Hematopoietic multipotent progenitor cell treated with erythropoietin and hydrocortisone succinate and interleukin-3 and kit ligand, for 8 days (in vitro differentiated cells): ENCODE measurements around the gene TUBA3C.
"Not testable (repeated sequence)": the region's sequence is repeated elsewhere in the genome, so short reads cannot be mapped to it uniquely, and the experiment has no call there.

Experiments used
- DNase-seq: peaks from one replicate; pipeline ENCODE4 v3.0.0-alpha.2; 2015

TUBA3C gene

DNA sequence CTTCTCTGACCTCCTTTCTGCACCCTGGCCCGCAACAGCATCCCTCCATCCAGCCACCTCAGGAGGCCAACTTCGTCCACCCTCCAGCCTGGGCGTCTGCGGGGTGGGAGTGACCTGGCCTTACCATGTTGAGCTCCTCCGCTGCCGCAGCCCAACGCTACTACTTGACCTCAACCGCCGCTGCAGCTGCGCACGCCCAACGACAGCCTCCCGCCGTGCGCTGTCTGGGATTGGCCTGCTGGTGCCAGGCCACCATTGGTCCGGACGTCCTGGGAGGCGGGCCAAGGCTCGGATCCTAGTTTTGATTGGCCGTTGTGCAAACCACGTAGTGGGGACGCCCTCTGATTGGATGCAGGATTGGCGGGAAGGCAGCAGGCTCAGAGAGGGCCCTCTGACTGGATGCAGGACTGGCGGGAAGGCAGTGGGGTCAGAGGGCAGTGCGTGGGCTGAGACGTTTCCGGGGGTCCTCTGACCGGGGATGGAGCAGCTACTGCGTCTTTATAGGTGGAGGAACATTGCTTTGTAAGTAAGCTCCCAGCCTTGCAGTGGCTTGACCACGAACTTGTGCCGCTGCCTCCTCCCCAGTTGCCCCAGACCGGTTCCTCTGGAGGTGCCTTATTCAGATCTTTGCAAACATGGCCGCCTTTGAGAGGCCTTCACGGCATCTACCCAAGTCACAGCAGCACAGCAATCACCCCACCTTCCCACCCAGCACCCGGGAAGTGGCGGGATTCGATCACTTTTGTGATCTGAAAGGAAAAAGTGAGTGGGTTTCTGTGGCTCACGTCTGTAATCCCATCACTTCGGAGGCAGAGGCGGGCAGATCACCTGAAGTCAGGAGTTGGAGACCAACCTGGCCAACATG lies at the start of gene TUBA3C:
Gene TUBA3C (minus strand): TSS at position 204 of the 865 bp plus-strand sequence. CDS start 77 bp downstream, at position 127.
- no peak for DNase-seq

DNA sequence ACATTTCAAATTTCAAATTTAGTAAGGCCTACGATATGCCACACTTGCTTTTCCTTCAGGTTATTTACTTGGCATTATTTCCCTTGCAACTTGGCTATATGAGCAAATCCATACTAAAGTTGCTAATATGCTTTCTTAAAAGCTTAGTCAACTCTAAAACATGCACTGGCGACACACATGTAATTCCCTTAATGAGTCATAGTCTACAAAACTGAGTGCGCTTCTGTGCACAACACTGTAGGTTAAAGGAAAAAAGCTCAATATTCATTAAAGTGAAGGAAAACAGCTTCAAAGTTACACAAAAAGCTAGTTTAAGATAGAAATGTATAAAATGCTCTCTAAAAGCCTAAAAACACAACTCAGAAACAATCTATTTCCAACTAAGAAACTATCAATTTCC lies 25.8 kb upstream of the TUBA3C start:
- not testable (repeated sequence) for DNase-seq

DNA sequence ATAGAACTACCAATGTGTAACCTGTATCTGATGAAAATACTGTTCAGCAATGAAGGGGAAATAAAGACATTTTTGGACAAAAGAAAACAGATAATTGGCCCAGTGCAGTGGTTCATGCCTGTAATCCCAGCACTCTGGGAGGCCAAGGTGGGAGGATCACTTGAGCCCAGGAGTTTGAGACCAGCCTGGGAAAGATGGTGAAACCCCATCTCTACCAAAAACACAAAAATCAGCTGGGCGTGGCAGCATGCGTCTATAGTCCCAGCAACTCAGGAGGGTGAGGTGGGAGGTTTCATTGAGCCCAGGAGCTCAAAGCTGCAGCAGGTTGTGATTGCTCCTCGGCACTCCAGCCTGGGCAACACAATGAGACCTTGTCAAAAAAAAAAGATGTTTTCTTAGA lies 11.0 kb upstream of the TUBA3C start:
- not testable (repeated sequence) for DNase-seq

DNA sequence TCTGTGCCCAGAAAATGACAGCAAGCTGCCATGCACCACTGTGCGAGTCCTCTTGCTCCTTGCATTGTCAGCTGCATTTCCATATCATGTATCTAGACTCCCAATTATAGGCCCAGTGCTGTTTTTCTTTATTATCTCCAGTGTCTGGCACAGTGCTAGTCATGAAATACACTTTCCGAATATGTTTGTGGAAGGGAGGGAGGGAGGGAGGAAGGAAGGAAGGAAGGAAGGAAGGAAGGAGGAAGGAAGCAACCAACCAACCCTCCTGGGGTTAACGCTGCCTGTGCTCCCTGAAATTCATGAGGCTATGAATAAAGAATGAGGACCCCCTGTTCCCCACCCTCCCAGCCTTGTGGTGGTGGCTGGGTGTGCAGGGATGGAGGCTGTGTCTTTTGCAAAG lies 8.3 kb upstream of the TUBA3C start:
- DNase-seq = not testable (repeated sequence)

GRCh38 chr13:19189368-19189767 lies 7.7 kb upstream of the TUBA3C start:
- DNase-seq = not testable (repeated sequence)

DNA sequence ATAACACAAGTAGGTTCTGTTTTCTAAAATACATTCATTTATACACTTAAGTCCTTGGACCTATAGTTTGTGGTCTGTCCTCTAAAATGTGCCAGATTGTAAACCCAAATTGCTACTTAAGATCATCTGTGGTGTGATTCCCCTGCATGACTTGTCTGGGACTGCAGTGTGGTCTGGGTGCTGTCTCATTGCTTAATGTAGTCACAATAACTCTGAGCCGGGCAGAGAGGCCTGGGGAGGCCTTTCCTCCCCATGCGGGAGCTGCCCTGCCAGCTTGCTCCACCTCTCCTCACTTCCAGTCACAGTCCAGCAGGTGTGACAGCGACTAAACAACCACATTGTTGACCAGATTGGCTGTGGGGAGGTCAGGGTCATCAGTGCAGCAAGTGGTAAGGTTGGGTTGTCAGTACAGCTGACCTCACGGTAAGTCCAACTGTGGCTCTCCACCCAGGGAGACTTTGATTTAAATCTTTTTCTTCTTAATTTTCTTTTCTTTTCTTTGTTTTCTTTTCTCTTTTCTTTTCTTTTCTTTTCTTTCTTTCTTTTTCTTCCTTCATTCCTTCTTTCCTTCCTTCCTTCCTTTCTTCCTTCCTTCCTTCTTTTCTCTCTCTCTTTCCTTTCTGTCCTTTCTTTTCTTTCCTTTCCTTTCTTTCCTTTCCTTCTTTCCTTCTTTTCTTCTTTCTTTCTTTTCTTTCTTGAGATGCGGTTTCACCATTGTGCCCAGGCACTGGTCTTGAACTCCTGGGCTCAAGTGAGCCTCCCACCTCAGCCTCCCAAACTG lies 4.4 kb upstream of the TUBA3C start:
- no peak for DNase-seq

DNA sequence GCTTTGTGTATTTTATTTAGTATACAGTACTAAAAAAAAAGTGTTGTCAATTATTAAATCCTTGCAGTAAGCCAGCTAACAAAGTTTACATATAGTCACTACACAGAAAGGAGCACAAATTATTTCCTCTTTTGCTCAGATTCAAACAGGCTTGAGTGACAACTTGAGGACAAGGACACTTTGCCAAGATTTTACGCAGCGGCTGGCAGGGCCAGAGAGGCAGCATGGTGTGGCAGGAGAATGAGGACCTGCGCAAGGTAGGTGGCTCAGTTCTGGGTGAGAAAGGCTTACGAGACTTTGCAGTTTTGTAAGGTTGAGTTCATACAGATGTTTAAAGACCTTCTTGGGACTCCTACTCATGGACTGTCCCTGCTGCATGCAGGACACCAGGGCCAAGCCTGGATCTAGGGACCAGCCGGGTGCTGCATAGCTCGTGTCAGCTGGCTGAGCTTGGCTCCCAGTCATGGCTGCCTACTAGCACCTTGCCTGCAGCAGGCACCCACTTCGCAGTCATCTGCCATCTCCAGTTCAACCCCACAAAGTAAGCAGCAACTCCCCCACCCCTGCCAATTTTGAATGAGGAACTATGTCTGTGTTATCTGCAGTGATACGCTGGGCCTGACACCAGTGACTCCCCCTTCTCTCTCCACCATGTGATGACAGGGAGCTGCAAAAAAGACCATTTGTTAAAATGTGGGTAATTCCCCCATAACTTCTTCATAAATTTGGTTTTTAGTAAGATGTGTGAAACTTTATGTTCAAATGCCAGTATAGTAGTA lies 3.7 kb upstream of the TUBA3C start:
- DNase-seq = no peak

- no peak for DNase-seq
Observed at GRCh38 chr13:19184176-19184575, 2.6 kb upstream of the TUBA3C start.

- DNase-seq = no peak
Observed at GRCh38 chr13:19183676-19184075, 2.1 kb upstream of the TUBA3C start.

DNA sequence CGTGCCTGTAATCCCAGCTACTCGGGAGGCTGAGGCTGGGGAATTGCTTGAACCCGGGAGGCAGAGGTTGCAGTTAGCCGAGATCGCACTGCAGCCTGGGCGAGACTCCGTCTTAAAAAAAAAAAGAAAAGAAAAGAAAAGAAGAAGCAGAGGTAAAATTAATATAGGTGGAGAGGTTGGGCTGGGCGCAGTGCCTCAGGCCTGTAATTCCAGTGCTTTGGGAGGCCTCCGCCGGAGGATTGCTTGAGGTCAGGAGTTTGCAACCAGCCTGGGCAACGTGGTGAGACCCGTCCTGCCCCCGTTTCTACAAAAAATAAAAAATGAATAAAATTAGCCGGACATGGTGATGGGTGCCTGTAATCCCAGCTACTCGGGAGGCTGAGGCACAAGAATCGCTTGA lies 912 bp upstream of the TUBA3C start:
- DNase-seq = no peak

GRCh38 chr13:19181021-19181620 lies 503 bp downstream of the TUBA3C start:
- DNase-seq = no peak

- no peak for DNase-seq
Observed at GRCh38 chr13:19179916-19180315, 1.7 kb downstream of the TUBA3C start.

DNA sequence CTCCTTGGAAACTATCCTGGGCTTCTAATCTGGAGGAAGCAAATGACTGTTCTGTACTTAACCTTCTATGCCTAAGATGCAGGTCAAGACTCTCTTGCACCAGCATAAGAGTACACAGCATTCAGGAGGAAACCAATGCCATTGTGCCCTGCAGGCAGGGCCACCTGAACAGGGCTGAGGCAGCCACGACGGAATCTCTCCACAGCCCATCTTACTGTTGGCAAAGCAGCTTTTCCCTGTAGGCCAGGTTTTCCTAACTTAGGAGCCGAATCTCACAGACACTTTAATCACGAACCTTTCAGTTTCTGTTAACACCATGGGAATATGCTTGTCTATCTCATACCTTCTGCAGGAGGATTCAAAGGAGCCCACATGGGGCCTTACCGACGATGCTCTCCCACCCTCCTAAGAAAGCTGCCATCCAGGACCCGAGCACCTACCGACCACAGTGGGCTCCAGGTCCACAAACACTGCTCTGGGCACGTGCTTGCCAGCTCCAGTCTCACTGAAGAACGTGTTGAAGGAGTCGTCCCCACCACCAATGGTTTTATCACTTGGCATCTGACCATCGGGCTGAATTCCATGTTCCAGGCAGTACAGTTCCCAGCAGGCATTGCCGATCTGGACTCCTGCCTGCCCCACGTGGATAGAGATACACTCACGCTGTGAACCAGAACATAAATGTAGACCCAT lies 2.6 kb downstream of the TUBA3C start:
- no peak for DNase-seq

GRCh38 chr13:19176981-19177776 lies 4.4 kb downstream of the TUBA3C start:
- not testable (repeated sequence) for DNase-seq

- DNase-seq = no peak
Observed at GRCh38 chr13:19173752-19174151, 7.9 kb downstream of the TUBA3C start.

- DNase-seq = no peak
Observed at GRCh38 chr13:19172647-19173030, 9.0 kb downstream of the TUBA3C start.

GRCh38 chr13:19172007-19172646 lies 9.5 kb downstream of the TUBA3C start:
- DNase-seq = no peak

GRCh38 chr13:19171563-19171962 lies 10.1 kb downstream of the TUBA3C start:
- no peak for DNase-seq

DNA sequence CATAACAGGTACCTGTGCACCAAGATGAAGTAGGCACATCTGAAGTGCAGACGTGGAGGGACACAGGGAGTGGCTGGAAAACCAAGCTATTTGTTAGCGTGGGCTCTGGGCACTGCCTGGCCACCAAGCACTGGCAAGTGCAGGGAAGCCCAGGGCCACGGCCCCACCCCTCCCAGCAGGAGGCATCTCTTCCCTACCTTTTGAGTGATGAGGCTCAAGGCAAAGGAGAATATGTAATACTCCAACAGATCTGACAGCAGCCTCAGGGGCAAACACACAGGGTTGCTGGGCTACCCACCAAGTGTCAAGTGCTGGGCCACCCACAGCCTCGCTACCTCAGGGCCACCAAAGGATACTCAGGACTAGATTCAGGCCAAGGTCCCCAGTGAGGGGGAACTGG lies 11.6 kb downstream of the TUBA3C start:
- DNase-seq = no peak

GRCh38 chr13:19169496-19169895 lies 12.1 kb downstream of the TUBA3C start:
- DNase-seq = no peak

GRCh38 chr13:19161308-19161707 lies 20.3 kb downstream of the TUBA3C start:
- no peak for DNase-seq
